A673 (cell line): ENCODE data around the gene THSD7B.

Experiments
- EZH2 ChIP-seq: fragments of 200-600 bp; sonication (generic); IDR thresholded peaks from 2 replicates; pipeline ENCODE4 v1.6.1; 2017; ENCODE audit warnings: borderline replicate concordance, low read depth, mild to moderate bottlenecking, mixed read lengths, antibody characterized with exemption, low read length; ENCODE audit not compliant: poor library complexity, severe bottlenecking
- TF ChIP-seq, protein P1 (sequence below): fragments of 300-800, 200-600 bp; sonication (generic); conservative IDR thresholded peaks from 2 replicates; pipeline ENCODE4 v1.5.1; 2017; ENCODE audit warnings: low read depth, mild to moderate bottlenecking, antibody characterized with exemption, low read length, moderate library complexity, mixed read lengths

DNA sequence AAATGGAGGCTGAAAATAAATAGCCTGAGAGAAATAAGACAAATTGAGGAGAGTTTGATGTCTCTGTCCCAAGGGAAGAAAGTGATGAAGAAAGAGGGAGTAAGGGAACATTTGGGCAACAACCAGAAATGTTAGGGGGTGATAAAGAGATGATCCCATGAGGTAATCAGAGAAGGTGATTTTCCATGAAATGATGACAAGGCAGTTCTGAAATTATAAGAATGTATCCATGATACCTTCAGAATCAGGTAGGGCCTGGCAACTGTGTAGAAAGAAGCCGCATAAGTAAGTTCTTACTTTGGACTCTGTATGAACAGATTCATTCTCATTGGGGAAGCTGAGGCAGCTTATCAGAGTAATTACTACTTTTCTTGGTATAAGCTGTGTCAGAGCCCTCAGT, 106.1 kb downstream of the THSD7B start:
- no peak for TF ChIP-seq EZH2
- TF ChIP-seq, protein P1, sequence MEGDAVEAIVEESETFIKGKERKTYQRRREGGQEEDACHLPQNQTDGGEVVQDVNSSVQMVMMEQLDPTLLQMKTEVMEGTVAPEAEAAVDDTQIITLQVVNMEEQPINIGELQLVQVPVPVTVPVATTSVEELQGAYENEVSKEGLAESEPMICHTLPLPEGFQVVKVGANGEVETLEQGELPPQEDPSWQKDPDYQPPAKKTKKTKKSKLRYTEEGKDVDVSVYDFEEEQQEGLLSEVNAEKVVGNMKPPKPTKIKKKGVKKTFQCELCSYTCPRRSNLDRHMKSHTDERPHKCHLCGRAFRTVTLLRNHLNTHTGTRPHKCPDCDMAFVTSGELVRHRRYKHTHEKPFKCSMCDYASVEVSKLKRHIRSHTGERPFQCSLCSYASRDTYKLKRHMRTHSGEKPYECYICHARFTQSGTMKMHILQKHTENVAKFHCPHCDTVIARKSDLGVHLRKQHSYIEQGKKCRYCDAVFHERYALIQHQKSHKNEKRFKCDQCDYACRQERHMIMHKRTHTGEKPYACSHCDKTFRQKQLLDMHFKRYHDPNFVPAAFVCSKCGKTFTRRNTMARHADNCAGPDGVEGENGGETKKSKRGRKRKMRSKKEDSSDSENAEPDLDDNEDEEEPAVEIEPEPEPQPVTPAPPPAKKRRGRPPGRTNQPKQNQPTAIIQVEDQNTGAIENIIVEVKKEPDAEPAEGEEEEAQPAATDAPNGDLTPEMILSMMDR, result no peak
